Astrocyte of the spinal cord (primary cell): ENCODE results near the gene AOPEP.
"Not testable (repeated sequence)": the region's sequence is repeated elsewhere in the genome, so short reads cannot be mapped to it uniquely, and the experiment has no call there.

Experiments
- DNase-seq: peaks from one replicate; pipeline ENCODE4 v3.0.0; 2011; ENCODE audit warnings: low read depth, low spot score
- H3K4me3 ChIP-seq: 2 replicates; pipeline ENCODE4 v1.5.1; 2011; ENCODE audit warnings: low read depth, mild to moderate bottlenecking, low read length, moderate library complexity
- in situ Hi-C: cut with HindIII; loops from 2 replicates; pipeline ENCODE4 v1.10.0; 2017; ENCODE audit warnings: low sequenced_read_pairs
- TF ChIP-seq, protein P1 (sequence below): IDR thresholded peaks from 2 replicates; pipeline ENCODE4 v1.5.1; 2012; ENCODE audit warnings: low read depth, mild to moderate bottlenecking, low read length, inconsistent platforms

Gene AOPEP

DNA sequence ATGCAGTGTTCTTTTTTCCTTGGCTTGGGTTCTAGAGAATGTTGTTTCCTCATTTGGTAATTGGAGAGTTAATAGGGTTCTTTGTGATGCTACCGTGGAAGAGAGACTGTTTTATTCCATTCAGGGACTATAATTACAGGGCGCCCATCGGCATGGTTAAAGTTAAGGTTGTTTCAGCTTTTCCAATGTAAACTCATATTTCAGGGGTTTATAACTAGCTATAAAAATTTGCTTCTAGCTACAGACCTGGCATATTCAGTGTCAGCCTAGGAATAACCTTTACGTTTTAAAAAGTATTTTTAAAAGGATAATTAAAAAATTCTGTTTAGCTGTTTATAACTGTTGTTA, 99.1 kb downstream of the AOPEP start:
- in situ Hi-C loops: no loop called here

DNA sequence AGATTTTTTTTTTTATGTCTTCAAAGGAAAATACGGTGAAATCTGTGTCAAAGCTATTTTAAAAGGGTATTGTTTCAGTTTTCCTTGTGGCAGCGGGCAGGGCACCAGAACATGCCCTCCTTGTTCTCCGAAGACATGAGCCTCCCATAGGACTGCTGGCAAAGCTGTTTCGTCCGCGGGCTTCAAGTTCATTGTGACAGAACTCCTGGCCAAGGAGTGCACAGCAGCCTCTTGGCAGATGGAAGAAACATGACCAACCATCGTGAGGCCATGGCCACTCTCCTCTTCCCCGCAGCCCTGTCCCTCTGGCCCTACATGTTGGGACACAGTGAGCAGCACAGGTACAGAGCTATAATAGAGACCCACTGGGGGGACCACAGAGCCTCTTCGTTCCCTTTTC, 99.5 kb downstream of the AOPEP start:
- TF ChIP-seq, protein P1, sequence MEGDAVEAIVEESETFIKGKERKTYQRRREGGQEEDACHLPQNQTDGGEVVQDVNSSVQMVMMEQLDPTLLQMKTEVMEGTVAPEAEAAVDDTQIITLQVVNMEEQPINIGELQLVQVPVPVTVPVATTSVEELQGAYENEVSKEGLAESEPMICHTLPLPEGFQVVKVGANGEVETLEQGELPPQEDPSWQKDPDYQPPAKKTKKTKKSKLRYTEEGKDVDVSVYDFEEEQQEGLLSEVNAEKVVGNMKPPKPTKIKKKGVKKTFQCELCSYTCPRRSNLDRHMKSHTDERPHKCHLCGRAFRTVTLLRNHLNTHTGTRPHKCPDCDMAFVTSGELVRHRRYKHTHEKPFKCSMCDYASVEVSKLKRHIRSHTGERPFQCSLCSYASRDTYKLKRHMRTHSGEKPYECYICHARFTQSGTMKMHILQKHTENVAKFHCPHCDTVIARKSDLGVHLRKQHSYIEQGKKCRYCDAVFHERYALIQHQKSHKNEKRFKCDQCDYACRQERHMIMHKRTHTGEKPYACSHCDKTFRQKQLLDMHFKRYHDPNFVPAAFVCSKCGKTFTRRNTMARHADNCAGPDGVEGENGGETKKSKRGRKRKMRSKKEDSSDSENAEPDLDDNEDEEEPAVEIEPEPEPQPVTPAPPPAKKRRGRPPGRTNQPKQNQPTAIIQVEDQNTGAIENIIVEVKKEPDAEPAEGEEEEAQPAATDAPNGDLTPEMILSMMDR: no peak
- no peak for DNase-seq
- in situ Hi-C loops: no loop called here
- H3K4me3 ChIP-seq: no peak overlapping the region

More for the DNA sequence above, 99.1 kb downstream of the AOPEP start:
- H3K4me3 ChIP-seq: no peak overlapping the region
- TF ChIP-seq, protein P1: no peak
- no peak for DNase-seq

DNA sequence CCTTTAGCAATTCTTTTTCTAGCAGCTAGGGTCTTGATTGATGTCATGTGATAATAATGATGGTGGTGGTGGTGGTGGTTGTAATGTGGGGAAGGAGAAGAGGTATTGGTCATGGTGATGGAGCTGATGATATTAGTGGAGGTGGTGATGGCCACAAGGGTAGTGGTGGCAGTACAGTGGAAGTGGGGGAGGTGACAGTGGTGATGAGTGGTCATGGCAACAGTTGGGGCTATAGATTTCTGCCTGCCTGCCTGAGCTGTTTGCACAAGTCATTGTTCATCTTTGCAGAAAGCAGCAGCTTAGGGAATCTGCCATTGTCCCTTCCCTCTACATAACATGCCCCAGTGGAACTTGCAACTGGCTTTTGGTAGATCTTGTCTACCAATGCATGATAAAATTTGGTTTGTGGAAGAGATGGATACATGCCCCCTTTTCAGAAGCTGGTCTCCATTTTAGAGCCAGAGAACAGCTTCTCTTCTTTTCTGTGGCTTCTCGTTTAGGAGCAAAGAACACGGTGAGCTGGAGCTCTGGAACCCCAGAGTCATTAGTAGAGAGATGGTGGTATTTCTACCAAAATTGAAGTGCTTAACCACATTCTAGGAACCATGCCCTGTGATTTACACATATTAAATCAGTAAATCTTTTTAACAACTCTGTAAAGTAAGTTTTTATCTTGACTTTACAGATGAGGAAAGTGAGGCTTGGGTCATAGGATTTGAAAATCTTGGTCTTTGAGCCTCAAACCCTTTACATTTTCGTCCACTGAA, 100.3 kb downstream of the AOPEP start:
- peak; percentile 38 for DNase-seq
- TF ChIP-seq, protein P1: no peak
- in situ Hi-C loops: no loop called here
- no peak overlapping the region for H3K4me3 ChIP-seq

DNA sequence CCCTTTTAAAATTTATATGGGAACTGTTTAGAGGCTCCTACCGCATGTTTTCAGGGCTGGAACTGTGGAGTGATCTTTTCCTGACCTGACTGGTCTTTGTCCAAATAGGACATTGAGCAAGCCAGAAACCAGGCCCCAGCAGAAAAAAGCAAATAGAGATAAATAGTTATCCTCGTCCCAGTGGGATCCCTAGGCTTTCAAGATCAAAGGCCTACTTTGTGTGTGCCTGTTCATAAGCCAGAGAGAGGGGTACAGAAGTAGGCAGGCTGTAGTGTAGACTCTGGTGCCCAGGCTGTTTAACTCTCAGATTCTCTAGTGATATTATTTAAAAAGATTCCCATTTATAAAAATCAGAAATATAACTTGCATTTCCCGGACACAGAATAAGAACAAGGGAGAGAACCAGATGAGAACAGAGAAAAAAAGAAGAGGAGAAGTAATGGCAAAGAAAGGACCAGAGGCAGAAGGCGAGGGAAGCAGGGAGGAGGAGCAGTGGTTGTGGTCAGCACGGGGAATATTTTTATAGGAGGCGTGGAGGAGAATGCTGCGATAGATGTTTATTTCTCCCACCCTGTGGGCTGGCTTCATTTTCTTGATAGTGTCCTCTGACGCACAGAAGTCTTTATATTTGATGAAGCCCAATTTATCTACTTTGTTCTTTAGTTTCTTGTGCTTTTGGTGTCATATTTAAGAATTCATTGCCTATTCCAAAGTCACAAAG, 101.2 kb downstream of the AOPEP start:
- in situ Hi-C loops: no loop called here
- DNase-seq: peak; percentile 65
- no peak overlapping the region for H3K4me3 ChIP-seq
- TF ChIP-seq, protein P1: no peak

DNA sequence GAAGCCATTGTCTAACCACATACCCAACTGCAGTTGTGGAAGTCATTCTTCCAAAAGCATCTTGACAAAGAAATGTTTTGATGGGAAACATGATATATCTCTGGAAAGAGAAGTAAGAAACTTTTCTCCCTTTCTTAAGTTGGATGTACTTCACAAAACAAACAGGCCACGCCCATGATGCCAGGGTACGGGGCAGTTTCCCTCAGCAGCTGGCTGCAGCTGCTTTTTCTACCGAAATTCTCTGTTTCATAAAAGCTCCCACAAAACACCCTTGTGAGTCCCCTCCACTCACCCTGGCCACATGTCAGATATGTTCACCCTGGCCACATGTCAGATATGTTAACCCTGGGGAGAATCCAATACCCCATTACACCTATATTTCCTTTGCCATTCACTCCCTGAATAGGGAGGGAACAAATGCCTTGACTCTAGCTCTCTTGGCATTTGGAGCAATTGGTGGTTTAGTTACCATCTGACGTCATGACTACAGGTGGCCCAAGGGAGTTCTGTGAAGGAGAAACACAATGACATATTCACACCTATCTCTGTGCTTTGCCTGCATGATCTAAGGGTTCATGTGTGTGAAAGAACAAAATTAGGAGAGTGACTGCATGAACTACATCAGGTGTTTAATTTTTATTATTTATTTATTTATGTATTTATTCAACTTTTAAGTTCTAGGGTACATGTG, 103.0 kb downstream of the AOPEP start:
- in situ Hi-C loops: no loop called here
- TF ChIP-seq, protein P1: no peak

DNA sequence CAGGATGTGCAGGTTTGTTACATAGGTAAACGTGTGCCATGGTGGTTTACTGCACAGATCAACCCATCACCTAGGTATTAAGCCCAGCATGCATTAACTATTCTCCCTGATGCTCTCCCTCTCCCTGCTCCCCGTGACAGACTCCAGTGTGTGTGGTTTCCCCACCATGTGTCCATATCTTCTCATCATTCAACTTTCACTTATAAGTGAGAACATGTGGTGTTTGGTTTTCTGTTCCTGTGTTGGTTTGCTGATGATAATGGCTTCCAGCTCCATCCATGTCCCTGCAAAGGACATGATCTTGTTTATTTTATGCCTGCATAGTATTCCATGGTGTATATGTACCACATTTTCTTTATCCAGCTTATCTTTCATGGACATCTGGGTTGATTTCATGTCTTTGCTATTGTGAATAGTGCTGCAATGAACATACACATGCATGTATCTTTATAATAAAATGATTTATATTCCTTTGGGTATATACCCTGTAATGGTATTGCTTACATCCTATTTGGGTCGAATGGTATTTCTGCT, 103.6 kb downstream of the AOPEP start:
- in situ Hi-C loops, H3K4me3 ChIP-seq, DNase-seq: not testable (repeated sequence)

More for the DNA sequence above, 103.0 kb downstream of the AOPEP start:
- H3K4me3 ChIP-seq: no peak overlapping the region
- DNase-seq: no peak
